ENCODE results near the gene CDH16.

The CDH16 gene

GRCh38 chr16:66958857-66959703 is 40.4 kb upstream of the CDH16 start:
- TF ChIP-seq, protein P1, sequence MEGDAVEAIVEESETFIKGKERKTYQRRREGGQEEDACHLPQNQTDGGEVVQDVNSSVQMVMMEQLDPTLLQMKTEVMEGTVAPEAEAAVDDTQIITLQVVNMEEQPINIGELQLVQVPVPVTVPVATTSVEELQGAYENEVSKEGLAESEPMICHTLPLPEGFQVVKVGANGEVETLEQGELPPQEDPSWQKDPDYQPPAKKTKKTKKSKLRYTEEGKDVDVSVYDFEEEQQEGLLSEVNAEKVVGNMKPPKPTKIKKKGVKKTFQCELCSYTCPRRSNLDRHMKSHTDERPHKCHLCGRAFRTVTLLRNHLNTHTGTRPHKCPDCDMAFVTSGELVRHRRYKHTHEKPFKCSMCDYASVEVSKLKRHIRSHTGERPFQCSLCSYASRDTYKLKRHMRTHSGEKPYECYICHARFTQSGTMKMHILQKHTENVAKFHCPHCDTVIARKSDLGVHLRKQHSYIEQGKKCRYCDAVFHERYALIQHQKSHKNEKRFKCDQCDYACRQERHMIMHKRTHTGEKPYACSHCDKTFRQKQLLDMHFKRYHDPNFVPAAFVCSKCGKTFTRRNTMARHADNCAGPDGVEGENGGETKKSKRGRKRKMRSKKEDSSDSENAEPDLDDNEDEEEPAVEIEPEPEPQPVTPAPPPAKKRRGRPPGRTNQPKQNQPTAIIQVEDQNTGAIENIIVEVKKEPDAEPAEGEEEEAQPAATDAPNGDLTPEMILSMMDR (IDR thresholded peaks at IDR 0.05): no peak

- TF ChIP-seq, protein P1 (IDR thresholded peaks at IDR 0.05): peak; percentile 82
These were observed 35.5 kb upstream of the CDH16 start for GRCh38 chr16:66954097-66954659.

DNA sequence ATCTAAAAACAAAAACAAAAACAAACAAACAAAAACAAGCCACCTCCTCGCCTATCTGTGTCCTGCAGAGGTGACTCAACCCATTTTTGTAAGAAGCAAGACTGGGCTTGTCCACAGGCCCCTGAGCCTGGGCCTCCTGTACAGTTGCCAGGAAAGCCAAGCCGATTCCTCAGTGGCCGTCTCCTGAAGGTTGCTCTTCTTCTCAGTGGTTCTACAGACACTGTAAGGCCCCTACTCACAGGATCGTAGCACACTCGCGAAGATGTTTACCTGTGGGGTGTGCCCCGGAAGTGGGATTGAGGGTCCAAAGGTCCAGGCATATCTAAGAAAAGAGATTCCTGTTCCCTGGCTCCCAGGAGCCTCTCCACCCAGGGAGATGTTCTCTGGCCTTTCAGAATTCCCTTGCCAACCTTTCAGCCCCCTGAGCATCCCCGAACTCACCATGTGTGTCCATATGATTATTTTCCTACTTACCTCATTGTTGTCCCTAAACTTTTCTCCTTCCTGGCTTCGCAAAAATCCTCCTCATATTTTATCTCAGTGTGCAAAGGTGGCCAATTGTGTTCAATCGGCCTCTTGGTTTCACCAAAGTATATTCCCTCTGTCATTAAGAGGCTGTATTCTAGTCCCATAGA is 34.9 kb upstream of the CDH16 start:
- TF ChIP-seq, protein P1 (IDR thresholded peaks at IDR 0.05): no peak

GRCh38 chr16:66952430-66953110 is 33.9 kb upstream of the CDH16 start:
- TF ChIP-seq, protein P1 (IDR thresholded peaks at IDR 0.05): no peak

- TF ChIP-seq, protein P1 (IDR thresholded peaks at IDR 0.05): no peak
These were observed 32.5 kb upstream of the CDH16 start for GRCh38 chr16:66950971-66951790.

DNA sequence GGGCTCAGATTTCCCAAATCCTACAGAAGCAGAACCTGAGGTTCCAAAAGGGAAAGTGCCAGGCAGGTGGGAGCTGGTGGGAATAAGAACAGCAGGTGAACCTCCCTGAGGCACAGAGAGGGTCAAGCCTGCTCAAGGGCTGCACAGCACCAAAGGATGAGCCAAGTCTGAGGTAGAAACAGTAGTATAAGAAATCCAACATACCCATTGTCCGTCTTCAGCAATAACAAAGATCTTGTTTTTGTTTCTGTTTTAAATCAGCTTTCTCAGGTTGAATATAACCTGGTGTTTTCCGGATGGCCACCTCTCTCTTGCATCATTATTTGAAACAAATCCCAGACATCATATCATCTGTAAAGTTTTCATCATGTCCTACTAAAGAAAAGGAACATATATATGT is 31.8 kb upstream of the CDH16 start:
- TF ChIP-seq, protein P1 (IDR thresholded peaks at IDR 0.05): no peak

GRCh38 chr16:66949472-66949871 is 30.8 kb upstream of the CDH16 start:
- TF ChIP-seq, protein P1 (IDR thresholded peaks at IDR 0.05): no peak

All from LNCAP (cell line).